ENCODE measurements around the gene PABPN1L. TPM values are rescaled to one million over a fixed set of nuclear protein-coding genes. Genes with fewer than 3 reads are reported as not detected.

PABPN1L gene
- total and polyA plus RNA-seq, 2 experiments from 2014 or later = not detected

GRCh38 chr16:88883117-88883895 lies 16.8 kb upstream of the PABPN1L start (continued):
- TF ChIP-seq REST (IDR thresholded peaks at IDR 0.05; ENCODE audit: unreplicated experiment) (no peak), STAT1 (IDR thresholded peaks at IDR 0.05; ENCODE audit: unreplicated experiment) (no peak)

GRCh38 chr16:88882358-88883030 lies 16.0 kb upstream of the PABPN1L start:
- H3K36me3 ChIP-seq (ENCODE audit: insufficient read depth) = no peaks in the 10 kb centered on the region
- no peaks in the 10 kb centered on the region for H3K79me2 ChIP-seq (replicated peaks; ENCODE audit: insufficient read depth)
- no peak overlapping the region for H3K27ac ChIP-seq (ENCODE audit: low read depth)
- Mint-ChIP-seq H3K9me3 (no peaks in the 10 kb centered on the region; the same call in 1 of the 3 replicates), H3K27ac (no peak overlapping the region), H3K4me3 (no peak overlapping the region), H3K27me3 (ENCODE audit: insufficient read depth, low read depth, poor library complexity) (peaks cover 19% of the 10 kb centered on the region), H3K4me1 (no peaks in the 10 kb centered on the region), H3K36me3 (ENCODE audit: low read depth) (no peaks in the 10 kb centered on the region)
- H4K20me1 ChIP-seq (replicated peaks; ENCODE audit: insufficient read depth) = no peaks in the 10 kb centered on the region
- no peak overlapping the region for H2AFZ ChIP-seq
- no peaks in the 10 kb centered on the region for H3K9me2 ChIP-seq (ENCODE audit: insufficient read depth)
- H3K4me3 ChIP-seq = no peak overlapping the region
- no peak for DNase-seq (ENCODE audit: low spot score)
- ATAC-seq = no peak
- no peaks in the 10 kb centered on the region for H3F3A ChIP-seq (replicated peaks; ENCODE audit: low read depth)
- no peaks in the 10 kb centered on the region for H3K27me3 ChIP-seq (ENCODE audit: insufficient read depth)
- H3K4me2 ChIP-seq = no peak overlapping the region
- H3K4me1 ChIP-seq (ENCODE audit: insufficient read depth) = no peaks in the 10 kb centered on the region
- TF ChIP-seq JUNB (IDR thresholded peaks at IDR 0.05; ENCODE audit: unreplicated experiment) (no peak), POLR2AphosphoS5 (IDR thresholded peaks at IDR 0.05; ENCODE audit: low read depth) (no peak), ZNF331 (CRISPR knock-in tag; IDR thresholded peaks at IDR 0.05; ENCODE audit: low read depth) (no peak), ZNF462 (CRISPR knock-in tag; IDR thresholded peaks at IDR 0.05) (no peak), EZH2 (IDR thresholded peaks at IDR 0.05; ENCODE audit: low read depth, unreplicated experiment) (no peak), CREB1 (CRISPR knock-in tag; IDR thresholded peaks at IDR 0.05; ENCODE audit: low read depth) (no peak), CTCF (conservative IDR thresholded peaks at IDR 0.05; ENCODE audit: low read depth in 2 of 2) (no peak), STAT1 (IDR thresholded peaks at IDR 0.05; ENCODE audit: unreplicated experiment) (no peak), NANOG (IDR thresholded peaks at IDR 0.05; ENCODE audit: borderline replicate concordance) (no peak), ETS1 (IDR thresholded peaks at IDR 0.05) (no peak)

Measured in GM23338 (cell line).